ENCODE measurements around the gene TRIM16.

TRIM16 gene

DNA sequence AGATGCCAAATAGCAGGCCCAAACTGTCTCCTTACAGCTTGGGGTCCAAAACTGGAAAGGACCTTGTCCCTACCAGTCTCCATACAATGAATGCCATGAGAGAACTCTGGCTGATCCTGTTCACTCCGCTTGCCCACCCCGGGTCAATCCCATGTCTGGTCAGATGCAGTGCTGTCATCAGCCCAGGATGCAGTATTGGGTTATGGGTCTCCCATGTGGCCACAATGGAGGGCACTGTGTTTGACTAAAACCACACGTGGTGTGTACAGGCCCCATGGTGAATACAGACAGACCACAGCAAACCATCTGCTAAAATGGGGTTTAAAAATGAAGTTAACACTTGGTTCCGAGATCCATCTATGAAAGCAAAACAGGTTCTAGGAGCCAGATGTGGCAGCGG lies 20.4 kb downstream of the TRIM16 start:
- TF ChIP-seq, protein P1, sequence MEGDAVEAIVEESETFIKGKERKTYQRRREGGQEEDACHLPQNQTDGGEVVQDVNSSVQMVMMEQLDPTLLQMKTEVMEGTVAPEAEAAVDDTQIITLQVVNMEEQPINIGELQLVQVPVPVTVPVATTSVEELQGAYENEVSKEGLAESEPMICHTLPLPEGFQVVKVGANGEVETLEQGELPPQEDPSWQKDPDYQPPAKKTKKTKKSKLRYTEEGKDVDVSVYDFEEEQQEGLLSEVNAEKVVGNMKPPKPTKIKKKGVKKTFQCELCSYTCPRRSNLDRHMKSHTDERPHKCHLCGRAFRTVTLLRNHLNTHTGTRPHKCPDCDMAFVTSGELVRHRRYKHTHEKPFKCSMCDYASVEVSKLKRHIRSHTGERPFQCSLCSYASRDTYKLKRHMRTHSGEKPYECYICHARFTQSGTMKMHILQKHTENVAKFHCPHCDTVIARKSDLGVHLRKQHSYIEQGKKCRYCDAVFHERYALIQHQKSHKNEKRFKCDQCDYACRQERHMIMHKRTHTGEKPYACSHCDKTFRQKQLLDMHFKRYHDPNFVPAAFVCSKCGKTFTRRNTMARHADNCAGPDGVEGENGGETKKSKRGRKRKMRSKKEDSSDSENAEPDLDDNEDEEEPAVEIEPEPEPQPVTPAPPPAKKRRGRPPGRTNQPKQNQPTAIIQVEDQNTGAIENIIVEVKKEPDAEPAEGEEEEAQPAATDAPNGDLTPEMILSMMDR (conservative IDR thresholded peaks at IDR 0.05; ENCODE audit: low read depth, low read length) = no peak
- DNase-seq (ENCODE audit: low read depth) = no peak
- H3K4me3 ChIP-seq (ENCODE audit: low read length) = no peak overlapping the region

DNA sequence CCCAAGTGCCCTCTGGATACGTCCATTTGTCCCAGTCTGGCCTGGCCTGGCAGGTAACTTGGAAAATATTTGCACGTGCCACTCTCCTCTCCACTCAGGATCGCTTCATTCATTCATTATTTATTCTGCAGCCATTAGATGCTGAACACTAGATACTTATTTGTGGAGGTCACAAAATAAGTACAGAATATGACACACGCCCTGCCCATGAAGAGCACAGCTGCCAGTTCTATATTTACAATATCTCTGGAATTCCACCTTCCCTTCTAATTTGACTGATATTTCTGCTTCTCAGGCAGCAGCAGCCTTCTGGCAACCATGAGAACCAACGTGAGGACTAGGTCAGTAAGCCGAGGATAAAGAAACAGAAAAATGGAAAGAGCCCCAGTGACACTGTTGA lies 20.9 kb downstream of the TRIM16 start:
- no peak overlapping the region for H3K4me3 ChIP-seq (ENCODE audit: low read length)
- no peak for DNase-seq (ENCODE audit: low read depth)
- TF ChIP-seq, protein P1 (conservative IDR thresholded peaks at IDR 0.05; ENCODE audit: low read depth, low read length) = no peak

DNA sequence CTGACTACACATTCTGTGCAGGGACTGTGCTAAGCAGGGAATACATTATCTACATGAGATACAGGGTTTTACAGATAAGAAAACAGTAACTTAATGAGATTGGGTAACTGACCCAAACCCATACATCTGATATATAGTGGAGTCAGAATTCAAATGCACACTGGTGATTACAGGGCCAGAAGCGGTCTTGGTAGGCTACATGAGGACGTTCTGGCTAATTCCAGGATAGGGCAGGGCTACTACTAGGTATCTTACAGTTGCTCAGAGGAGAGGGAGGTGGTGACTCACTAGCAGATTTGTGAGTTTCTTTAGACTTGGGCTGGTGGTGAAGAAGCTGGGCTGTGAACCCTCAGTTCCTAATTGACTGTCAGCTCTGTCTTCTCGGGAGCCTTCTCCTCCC lies 21.4 kb downstream of the TRIM16 start:
- DNase-seq (ENCODE audit: low read depth) = no peak

DNA sequence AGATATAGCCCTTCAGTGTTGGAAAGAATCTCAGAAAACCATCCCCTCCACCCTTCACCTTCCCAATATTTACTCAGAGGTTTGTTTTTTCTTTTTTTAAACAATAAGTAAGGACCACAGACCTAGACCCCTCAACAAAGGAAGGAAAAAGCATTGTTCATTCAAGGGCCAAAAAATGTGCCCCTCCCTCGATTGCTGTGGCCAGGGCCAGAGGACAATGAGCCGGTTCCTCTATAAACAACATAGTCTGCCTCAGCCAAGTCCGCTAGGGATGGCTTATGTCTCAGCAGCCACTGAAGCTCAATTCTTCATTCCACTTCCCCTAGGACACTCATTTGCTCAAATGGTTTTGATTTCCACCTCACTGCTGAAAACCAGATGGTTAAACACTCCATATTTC lies 24.0 kb downstream of the TRIM16 start:
- no peak overlapping the region for H3K4me3 ChIP-seq (ENCODE audit: low read length)
- DNase-seq (ENCODE audit: low read depth) = no peak
- TF ChIP-seq, protein P1 (conservative IDR thresholded peaks at IDR 0.05; ENCODE audit: low read depth, low read length) = no peak

More for the DNA sequence above, 21.4 kb downstream of the TRIM16 start:
- no peak overlapping the region for H3K4me3 ChIP-seq (ENCODE audit: low read length)
- TF ChIP-seq, protein P1 (conservative IDR thresholded peaks at IDR 0.05; ENCODE audit: low read depth, low read length) = no peak

DNA sequence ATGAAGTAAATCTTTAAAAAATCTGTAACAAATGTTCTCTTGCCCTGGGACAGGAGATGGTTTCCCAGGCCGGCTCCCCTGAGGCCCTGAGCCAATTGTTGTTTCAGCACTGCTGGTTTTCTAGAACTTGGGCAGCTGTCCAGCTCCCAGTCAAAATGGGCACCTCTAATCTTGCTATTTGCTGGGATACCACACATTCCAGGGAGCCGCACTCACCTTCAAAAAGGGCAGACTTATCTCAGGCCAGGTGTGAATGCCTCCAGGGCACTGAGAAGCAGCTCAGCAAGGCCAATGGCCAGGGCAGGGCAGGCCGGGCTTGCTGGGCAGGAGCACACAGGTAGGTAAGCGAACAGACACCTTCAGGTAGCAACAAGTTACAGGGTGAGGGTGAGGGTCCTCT lies 24.4 kb downstream of the TRIM16 start:
- DNase-seq (ENCODE audit: low read depth) = no peak
- TF ChIP-seq, protein P1 (conservative IDR thresholded peaks at IDR 0.05; ENCODE audit: low read depth, low read length) = no peak
- H3K4me3 ChIP-seq (ENCODE audit: low read length) = no peak overlapping the region

DNA sequence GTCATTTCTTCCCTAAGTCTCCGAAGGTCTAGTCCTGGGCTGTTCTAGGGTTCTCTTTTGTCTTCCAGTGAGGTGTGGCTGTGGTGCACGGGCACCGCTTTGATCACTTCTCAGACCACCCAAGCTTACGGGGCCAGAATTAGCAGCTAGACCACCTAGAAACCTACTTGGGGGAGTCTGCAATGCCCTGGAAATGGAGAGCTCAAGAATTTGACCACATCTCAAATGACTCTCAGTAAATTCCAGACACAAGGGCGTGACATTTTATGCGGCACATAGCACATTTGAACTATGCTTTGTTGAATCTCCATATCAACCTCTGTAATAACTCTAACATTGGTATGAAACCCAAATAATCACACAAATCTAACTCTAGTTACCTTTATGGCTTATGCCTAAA lies 24.9 kb downstream of the TRIM16 start:
- H3K4me3 ChIP-seq (ENCODE audit: low read length) = no peak overlapping the region
- DNase-seq (ENCODE audit: low read depth) = no peak
- TF ChIP-seq, protein P1 (conservative IDR thresholded peaks at IDR 0.05; ENCODE audit: low read depth, low read length) = no peak

DNA sequence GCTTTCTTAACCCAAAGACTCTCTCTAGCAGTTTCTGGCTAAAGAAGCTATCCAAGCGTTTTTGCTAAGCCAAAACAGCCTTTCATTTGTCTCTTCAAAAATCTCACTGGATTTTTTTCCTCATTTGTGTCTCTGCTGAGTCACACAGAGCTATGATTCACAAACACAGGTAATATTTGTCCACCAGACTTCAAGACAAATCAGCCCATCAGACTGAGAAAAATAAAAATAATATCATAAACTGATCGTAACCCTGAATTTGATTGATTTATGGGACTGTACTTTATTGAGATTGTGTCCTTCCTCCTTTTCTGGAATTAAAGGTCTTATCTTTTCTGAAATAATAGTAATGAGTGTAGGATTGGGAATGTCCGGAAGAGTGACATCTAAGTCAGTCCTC lies 25.8 kb downstream of the TRIM16 start:
- H3K4me3 ChIP-seq (ENCODE audit: low read length) = no peak overlapping the region
- no peak for DNase-seq (ENCODE audit: low read depth)
- TF ChIP-seq, protein P1 (conservative IDR thresholded peaks at IDR 0.05; ENCODE audit: low read depth, low read length) = no peak
